Measurements from ENCODE around the gene NCAPH2. TPM values are rescaled to one million over a fixed set of nuclear protein-coding genes. Genes with fewer than 3 reads are reported as not detected.
"Not testable (repeated sequence)": the region's sequence is repeated elsewhere in the genome, so short reads cannot be mapped to it uniquely, and the experiment has no call there.

The NCAPH2 gene
- total and polyA plus RNA-seq, 4 donors: 18.2 to 67.4 (median 33.6) TPM

- no peak overlapping the region for H3K27ac ChIP-seq (ENCODE audit: low read depth in 1 of 2, low read length in 2 of 2)
- DNase-seq: no peak
- H3K4me3 ChIP-seq (ENCODE audit: low read length in 2 of 2): no peak overlapping the region
- H3K27me3 ChIP-seq (ENCODE audit: control insufficient read depth in 1 of 2, insufficient read depth in 2 of 2, low read length in 1 of 2): no peaks in the 10 kb centered on the region
- intact Hi-C loops (cut with DNase I): no loop called here
- 1 to 3% methylated on average over 21 of the region's 21 CpGs for WGBS, 2 donors
- no peak for ATAC-seq (ENCODE audit: low FRiP score)
- H3K9me3 ChIP-seq (ENCODE audit: control insufficient read depth, low read length): no peaks in the 10 kb centered on the region
- H3K36me3 ChIP-seq (ENCODE audit: control insufficient read depth in 1 of 2, insufficient read depth in 2 of 2, low read length in 1 of 2): no peaks in the 10 kb centered on the region
- H3K4me1 ChIP-seq (ENCODE audit: control insufficient read depth in 1 of 2, insufficient read depth in 2 of 2, low read length in 2 of 2): no peaks in the 10 kb centered on the region
These were observed 22.5 kb downstream of the NCAPH2 start for GRCh38 chr22:50530580-50530876.

DNA sequence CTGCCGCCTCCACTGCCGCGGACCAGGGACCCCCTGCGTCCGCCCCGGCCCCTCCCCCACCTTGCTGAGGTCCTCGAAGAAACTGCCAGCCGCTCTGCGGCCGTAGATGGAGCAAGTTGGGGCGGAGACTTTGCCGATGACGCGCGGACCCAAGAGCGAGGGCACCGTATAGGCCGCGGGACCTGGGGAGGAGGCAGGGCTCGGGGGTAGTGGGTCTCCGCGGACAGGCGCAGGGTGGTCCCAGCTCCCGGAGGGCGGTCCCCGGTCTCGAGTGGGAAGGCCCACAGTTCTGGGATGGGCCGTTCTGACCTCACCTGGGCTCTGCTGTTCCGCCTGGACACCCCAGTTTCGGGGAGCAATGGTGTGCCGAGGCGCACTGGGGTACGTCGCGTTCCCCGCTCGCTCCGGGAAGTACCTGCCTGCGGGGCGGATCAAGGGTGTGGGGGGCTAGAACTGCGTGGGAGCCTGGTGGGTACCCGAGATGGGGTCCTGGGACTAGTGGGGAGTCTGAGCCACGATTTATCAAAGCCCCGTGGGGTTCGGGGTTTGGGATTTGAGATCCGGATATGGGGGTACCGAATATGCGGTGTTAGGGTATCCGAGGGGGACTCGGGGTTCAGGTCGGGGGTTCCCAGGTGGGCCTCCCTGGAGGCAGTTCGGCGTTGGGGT lies 23.0 kb downstream of the NCAPH2 start:
- DNase-seq (peak; percentile 95 to 96), ATAC-seq (ENCODE audit: low FRiP score) (peak; percentile 79)
- H3K9me3 ChIP-seq (ENCODE audit: control insufficient read depth, low read length): no peaks in the 10 kb centered on the region
- no peak overlapping the region for H3K27ac ChIP-seq (ENCODE audit: low read depth in 1 of 2, low read length in 2 of 2)
- no peak overlapping the region for H3K4me3 ChIP-seq (ENCODE audit: low read length in 2 of 2)
- 6 to 7% methylated on average over 53 of the region's 53 CpGs for WGBS, 2 donors
- no peaks in the 10 kb centered on the region for H3K27me3 ChIP-seq (ENCODE audit: control insufficient read depth in 1 of 2, insufficient read depth in 2 of 2, low read length in 1 of 2)
- intact Hi-C loops (cut with DNase I): no loop called here
- H3K36me3 ChIP-seq (ENCODE audit: control insufficient read depth in 1 of 2, insufficient read depth in 2 of 2, low read length in 1 of 2): no peaks in the 10 kb centered on the region
- H3K4me1 ChIP-seq (ENCODE audit: control insufficient read depth in 1 of 2, insufficient read depth in 2 of 2, low read length in 2 of 2): no peaks in the 10 kb centered on the region

GRCh38 chr22:50531546-50531961 lies 23.5 kb downstream of the NCAPH2 start:
- H3K27ac ChIP-seq (ENCODE audit: low read depth in 1 of 2, low read length in 2 of 2): no peak overlapping the region
- no peaks in the 10 kb centered on the region for H3K4me1 ChIP-seq (ENCODE audit: control insufficient read depth in 1 of 2, insufficient read depth in 2 of 2, low read length in 2 of 2)
- ATAC-seq (ENCODE audit: low FRiP score) (peak; percentile 44), DNase-seq (peak; percentile 83 to 86)
- intact Hi-C loops (cut with DNase I): no loop called here
- 1 to 2% methylated on average over 40 to 44 of the region's 44 CpGs for WGBS, 2 donors
- H3K4me3 ChIP-seq (ENCODE audit: low read length in 2 of 2): peak overlapping the region in 1 of 2 donors; percentile 18
- H3K9me3 ChIP-seq (ENCODE audit: control insufficient read depth, low read length): no peaks in the 10 kb centered on the region
- no peaks in the 10 kb centered on the region for H3K27me3 ChIP-seq (ENCODE audit: control insufficient read depth in 1 of 2, insufficient read depth in 2 of 2, low read length in 1 of 2)
- no peaks in the 10 kb centered on the region for H3K36me3 ChIP-seq (ENCODE audit: control insufficient read depth in 1 of 2, insufficient read depth in 2 of 2, low read length in 1 of 2)

GRCh38 chr22:50531962-50532674 lies 24.1 kb downstream of the NCAPH2 start:
- peak; percentile 72 for ATAC-seq (ENCODE audit: low FRiP score)
- Histone ChIP-seq H3K27ac (ENCODE audit: low read depth in 1 of 2, low read length in 2 of 2) (no peak overlapping the region), H3K27me3 (ENCODE audit: control insufficient read depth in 1 of 2, insufficient read depth in 2 of 2, low read length in 1 of 2) (no peaks in the 10 kb centered on the region)

GRCh38 chr22:50532824-50533796 lies 25.1 kb downstream of the NCAPH2 start:
- Histone ChIP-seq H3K27me3 (ENCODE audit: control insufficient read depth in 1 of 2, insufficient read depth in 2 of 2, low read length in 1 of 2) (no peaks in the 10 kb centered on the region), H3K9me3 (ENCODE audit: control insufficient read depth, low read length) (no peaks in the 10 kb centered on the region), H3K4me1 (ENCODE audit: control insufficient read depth in 1 of 2, insufficient read depth in 2 of 2, low read length in 2 of 2) (no peaks in the 10 kb centered on the region), H3K4me3 (ENCODE audit: low read length in 2 of 2) (no peak overlapping the region), H3K27ac (ENCODE audit: low read depth in 1 of 2, low read length in 2 of 2) (no peak overlapping the region), H3K36me3 (ENCODE audit: control insufficient read depth in 1 of 2, insufficient read depth in 2 of 2, low read length in 1 of 2) (no peaks in the 10 kb centered on the region)
- intact Hi-C loops (cut with DNase I): no loop called here
- WGBS, 2 donors: 75 to 79% methylated on average over 19 of the region's 19 CpGs
- ATAC-seq (ENCODE audit: low FRiP score) (no peak), DNase-seq (peak in 1 of 2 donors; percentile 51)

More at GRCh38 chr22:50531962-50532674, 24.1 kb downstream of the NCAPH2 start:
- Histone ChIP-seq H3K4me1 (ENCODE audit: control insufficient read depth in 1 of 2, insufficient read depth in 2 of 2, low read length in 2 of 2) (no peaks in the 10 kb centered on the region), H3K36me3 (ENCODE audit: control insufficient read depth in 1 of 2, insufficient read depth in 2 of 2, low read length in 1 of 2) (no peaks in the 10 kb centered on the region), H3K4me3 (ENCODE audit: low read length in 2 of 2) (peak overlapping the region in 1 of 2 donors; percentile 18), H3K9me3 (ENCODE audit: control insufficient read depth, low read length) (no peaks in the 10 kb centered on the region)
- DNase-seq: peak; percentile 90 to 92
- intact Hi-C loops (cut with DNase I): no loop called here
- WGBS, 2 donors: 2 to 3% methylated on average over 44 to 56 of the region's 56 CpGs

DNA sequence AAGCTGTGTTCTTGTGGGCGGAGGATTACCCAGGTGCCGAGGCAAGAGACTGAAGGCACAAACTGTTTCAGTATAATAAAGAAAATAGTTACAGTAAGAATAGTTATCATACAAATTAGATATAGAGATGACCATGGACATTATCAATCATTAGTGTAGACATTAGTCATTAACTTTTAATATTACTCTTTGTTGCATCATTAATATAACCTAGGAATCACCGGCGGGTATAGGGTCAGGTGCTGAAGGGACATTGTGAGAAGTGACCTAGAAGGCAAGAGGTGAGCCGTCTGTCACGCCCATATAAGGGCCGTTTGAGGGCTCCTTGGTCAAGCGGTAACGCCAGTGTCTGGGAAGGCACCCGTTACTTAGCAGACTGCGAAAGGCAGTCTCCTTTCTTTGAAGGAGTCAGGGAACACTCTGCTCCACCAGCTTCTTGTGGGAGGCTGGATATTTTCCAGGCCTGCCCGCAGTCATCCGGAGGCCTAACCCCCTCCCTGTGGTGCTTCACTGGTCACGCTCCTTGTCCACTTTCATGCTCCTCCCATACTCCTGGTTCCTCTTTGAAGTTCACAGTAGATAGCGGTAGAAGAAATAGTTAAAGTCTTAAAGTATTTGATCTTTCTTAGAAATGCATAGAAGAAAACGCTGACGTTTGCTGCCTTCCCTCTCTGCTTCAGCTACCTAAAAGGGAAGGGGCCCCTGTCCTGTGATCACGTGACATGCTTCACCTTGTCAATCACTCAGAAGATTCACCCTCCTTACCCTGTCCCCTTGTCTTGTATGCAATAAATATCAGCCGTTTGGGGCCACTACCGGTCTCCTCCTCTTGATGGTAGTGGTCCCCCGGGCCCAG lies 26.1 kb downstream of the NCAPH2 start:
- H3K9me3 ChIP-seq (ENCODE audit: control insufficient read depth, low read length); H3K27ac ChIP-seq (ENCODE audit: low read depth in 1 of 2, low read length in 2 of 2); intact Hi-C loops (cut with DNase I); ATAC-seq (ENCODE audit: low FRiP score); H3K36me3 ChIP-seq (ENCODE audit: control insufficient read depth in 1 of 2, insufficient read depth in 2 of 2, low read length in 1 of 2); H3K4me1 ChIP-seq (ENCODE audit: control insufficient read depth in 1 of 2, insufficient read depth in 2 of 2, low read length in 2 of 2); H3K4me3 ChIP-seq (ENCODE audit: low read length in 2 of 2); H3K27me3 ChIP-seq (ENCODE audit: control insufficient read depth in 1 of 2, insufficient read depth in 2 of 2, low read length in 1 of 2): not testable (repeated sequence)
- 56 to 62% methylated on average over 21 of the region's 21 CpGs for WGBS, 2 donors
- peak; percentile 62 to 82 for DNase-seq

DNA sequence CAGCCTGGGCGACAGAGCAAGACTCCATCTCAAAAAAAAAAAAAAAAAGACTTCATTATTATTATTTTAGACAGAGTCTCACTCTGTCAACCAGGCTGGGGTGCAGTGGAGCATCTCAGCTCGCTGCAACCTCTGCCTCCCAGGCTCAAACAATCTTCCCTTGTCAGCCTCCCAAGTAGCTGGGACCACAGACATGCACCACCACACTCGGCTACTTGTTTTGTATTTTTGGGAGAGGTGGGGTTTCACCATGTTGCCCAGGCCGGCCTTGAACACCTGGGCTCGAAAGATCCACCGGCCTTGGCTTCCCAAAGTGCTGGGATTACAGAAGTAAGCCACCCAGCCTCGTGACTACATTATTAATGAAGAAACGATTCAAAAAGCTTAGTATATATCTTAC lies 27.1 kb downstream of the NCAPH2 start:
- Histone ChIP-seq H3K27me3 (ENCODE audit: control insufficient read depth in 1 of 2, insufficient read depth in 2 of 2, low read length in 1 of 2) (no peaks in the 10 kb centered on the region), H3K4me1 (ENCODE audit: control insufficient read depth in 1 of 2, insufficient read depth in 2 of 2, low read length in 2 of 2) (no peaks in the 10 kb centered on the region), H3K4me3 (ENCODE audit: low read length in 2 of 2) (no peak overlapping the region), H3K36me3 (ENCODE audit: control insufficient read depth in 1 of 2, insufficient read depth in 2 of 2, low read length in 1 of 2) (no peaks in the 10 kb centered on the region), H3K9me3 (ENCODE audit: control insufficient read depth, low read length) (no peaks in the 10 kb centered on the region), H3K27ac (ENCODE audit: low read depth in 1 of 2, low read length in 2 of 2) (no peak overlapping the region)
- intact Hi-C loops (cut with DNase I): no loop called here
- DNase-seq (peak in 1 of 2 donors; percentile 27), ATAC-seq (ENCODE audit: low FRiP score) (no peak)
- WGBS, 2 donors: 89 to 91% methylated on average over 7 of the region's 8 CpGs

GRCh38 chr22:50536226-50536625 lies 28.2 kb downstream of the NCAPH2 start:
- 81 to 84% methylated on average over 3 of the region's 3 CpGs for WGBS, 2 donors
- intact Hi-C loops (cut with DNase I): no loop called here
- ATAC-seq (ENCODE audit: low FRiP score) (no peak), DNase-seq (no peak)
- no peaks in the 10 kb centered on the region for H3K9me3 ChIP-seq (ENCODE audit: control insufficient read depth, low read length)
- no peak overlapping the region for H3K4me3 ChIP-seq (ENCODE audit: low read length in 2 of 2)
- no peaks in the 10 kb centered on the region for H3K36me3 ChIP-seq (ENCODE audit: control insufficient read depth in 1 of 2, insufficient read depth in 2 of 2, low read length in 1 of 2)
- no peaks in the 10 kb centered on the region for H3K27me3 ChIP-seq (ENCODE audit: control insufficient read depth in 1 of 2, insufficient read depth in 2 of 2, low read length in 1 of 2)
- no peaks in the 10 kb centered on the region for H3K4me1 ChIP-seq (ENCODE audit: control insufficient read depth in 1 of 2, insufficient read depth in 2 of 2, low read length in 2 of 2)
- no peak overlapping the region for H3K27ac ChIP-seq (ENCODE audit: low read depth in 1 of 2, low read length in 2 of 2)

Data from aorta (tissue), 5 donors.